ENCODE data around the gene DDX24.

Gene DDX24

DNA sequence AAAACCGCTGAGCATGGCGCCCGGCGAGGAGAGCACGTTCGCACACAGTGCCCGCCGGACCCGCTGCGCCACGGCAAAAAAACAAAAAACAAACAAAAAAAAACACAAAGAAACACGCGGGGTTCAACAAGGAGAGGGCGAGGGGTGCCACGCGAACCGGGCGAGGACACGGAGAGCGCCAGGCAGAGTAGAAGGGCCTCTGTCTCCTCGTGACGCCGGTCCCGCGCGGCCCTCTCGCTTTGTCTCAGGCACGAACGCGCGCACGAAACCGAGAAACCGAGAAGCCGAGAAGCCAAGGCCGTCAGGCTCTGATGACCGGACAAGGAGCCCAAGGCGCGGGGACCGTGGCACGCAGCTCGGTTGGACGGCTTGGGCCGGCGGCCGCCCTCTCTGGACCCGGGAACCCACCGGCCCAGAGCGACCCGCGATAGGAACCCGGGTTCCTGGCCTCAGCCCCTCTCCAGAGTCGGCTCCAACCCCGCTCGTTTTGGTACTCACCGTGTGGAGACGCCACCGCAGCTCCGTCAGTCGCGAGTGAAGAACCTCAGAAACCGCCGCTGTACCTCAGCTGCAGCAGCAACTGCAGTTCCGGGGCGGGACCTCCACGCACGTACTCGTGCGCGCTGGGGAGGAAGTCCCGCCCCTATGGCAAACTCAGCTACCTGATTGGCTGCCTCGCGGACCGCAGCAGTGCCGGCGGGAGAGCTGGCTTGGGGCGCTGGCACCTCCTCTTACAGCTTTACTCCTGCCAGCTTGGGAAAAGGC, at the start of gene DDX24, which contains the start of gene IFI27L1:
Gene DDX24 (minus strand): TSS at position 582 of the 765 bp plus-strand sequence. CDS start 1,460 bp downstream, outside the sequence.
Gene IFI27L1 (plus strand): TSS at position 690 of the 765 bp plus-strand sequence. CDS start 15,628 bp downstream, outside the sequence.
- peak; percentile 97 for DNase-seq

- DNase-seq: peak; percentile 58
Observed at GRCh38 chr14:94129758-94130414, 48.9 kb upstream of the DDX24 start.

DNA sequence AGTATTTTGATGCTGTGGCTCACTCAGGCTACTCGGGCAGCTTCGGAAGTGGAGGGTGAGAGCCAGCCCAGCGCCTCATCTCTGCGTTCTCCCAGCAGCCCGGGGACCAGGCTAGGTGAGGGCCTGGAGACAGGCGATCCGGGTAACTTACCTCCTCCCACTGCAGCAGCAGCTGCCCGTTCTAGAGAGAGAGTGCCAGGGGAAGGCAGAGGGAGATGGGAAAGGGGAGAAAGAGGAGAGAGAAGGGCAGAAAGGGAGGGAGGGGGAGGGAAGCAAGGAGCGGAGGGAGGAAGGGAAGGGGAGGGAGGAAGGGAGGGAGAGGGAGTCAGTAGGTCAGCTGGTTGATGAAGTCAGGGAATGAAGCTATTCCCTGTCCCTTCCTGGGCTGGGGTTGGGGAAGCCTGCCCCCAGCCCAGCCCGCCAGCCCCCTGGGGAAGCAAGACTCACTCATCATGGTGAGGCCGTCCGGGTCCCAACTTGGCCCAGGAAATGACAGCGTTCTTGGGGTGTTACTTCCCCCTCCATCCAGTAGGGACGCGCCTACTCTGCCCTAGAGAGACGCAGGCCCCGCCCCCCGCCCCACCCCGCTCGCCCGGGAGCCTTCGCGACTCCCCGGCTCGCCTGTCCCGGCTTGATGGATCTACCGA, 48.2 kb upstream of the DDX24 start, which contains the start of gene IFI27L2:
Gene IFI27L2 (minus strand): TSS at position 494 of the 647 bp plus-strand sequence. CDS start 40 bp downstream, at position 454.
- peak; percentile 88 for DNase-seq

DNA sequence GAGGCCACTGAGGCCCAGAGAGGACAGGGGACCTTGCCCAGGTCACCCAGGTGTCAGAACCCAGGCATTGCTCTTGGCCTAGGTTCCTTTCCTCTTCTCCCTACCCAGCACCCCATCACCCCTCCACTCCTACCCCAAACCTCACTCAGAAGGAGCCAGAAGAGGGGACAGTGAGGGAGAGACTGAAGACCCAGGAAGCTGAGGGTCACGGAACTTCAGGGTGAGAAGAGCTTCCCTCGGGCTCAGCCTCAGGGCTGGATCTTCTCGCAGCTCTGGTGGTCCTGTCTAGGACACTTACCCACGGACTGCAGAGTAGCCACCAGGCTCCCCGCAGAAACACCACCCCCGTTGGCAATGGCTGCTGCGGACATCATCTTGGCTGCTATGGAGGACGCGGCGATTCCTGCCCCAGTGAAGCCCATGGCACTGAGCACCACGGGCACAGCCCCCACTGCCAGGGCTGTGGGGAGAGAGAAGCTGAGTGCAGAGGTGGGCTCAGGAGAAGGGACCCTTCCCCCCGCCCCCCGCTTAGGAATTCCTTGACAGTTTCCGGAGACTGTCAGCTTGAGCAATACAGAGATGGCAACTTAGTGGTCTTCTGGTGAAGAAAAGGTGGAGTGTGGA, 47.3 kb upstream of the DDX24 start:
- DNase-seq: no peak

DNA sequence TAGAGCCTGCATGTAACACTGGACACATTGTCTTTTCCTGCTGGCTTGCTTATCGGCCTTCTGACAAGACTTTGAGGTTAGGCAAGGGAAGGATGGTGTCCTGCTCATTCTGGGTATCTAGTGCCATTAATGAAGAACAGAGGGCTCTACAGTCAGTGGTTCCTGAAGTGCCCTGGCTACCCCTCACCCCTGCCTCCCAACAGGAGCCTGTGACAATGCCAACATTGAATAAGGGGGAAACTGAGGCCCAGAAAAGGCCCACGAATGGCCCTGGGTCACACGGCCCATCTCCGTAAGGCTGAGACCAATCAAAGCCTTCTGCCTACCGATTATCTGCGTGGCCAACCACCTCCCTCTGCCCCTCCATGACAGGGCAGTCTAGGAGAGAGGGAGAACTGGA, 46.3 kb upstream of the DDX24 start:
- no peak for DNase-seq

GRCh38 chr14:94126800-94127199, 45.8 kb upstream of the DDX24 start:
- no peak for DNase-seq

GRCh38 chr14:94126419-94126677, 45.3 kb upstream of the DDX24 start:
- no peak for DNase-seq

GRCh38 chr14:94125659-94126418, 44.8 kb upstream of the DDX24 start:
- DNase-seq: no peak

GRCh38 chr14:94124582-94125377, 43.8 kb upstream of the DDX24 start:
- no peak for DNase-seq

DNA sequence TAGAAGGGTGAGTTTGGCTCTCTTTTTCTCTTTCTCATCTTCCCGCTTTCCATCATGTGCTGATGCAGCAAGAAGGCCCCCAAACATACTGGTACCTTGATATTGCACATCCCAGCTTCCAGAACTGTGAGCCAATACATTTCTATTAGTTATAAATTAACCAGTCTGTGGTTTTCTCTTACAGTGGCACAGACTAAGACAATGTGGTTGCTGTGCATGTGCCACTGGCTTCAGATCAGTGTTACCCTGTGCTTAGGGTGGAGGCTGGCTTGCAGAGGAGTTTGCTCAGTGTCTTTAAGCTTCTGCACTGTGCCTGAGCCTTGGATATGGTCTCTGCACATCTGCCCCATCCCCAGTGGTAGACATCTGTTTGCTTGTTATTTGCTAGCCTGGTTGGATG, 42.9 kb upstream of the DDX24 start:
- no peak for DNase-seq

DNA sequence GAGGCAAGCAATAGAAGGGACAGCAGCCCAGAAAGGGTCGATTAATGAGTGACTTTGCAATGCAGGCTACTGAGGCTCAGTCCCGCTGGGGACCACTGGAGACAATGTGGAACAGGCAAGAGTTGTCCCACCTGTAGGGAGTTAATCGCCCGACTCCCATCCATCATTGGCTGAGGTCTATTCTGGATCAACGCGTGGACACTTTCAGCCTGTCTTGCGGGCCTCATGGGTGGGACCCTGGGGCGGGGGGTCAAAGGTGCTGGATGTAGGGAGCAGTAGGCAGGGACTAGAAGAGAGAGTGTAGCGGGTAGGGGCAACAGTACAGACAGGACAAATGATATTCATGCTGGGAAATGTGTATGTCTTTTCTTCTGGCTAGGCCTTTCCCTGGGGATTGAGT, 42.3 kb upstream of the DDX24 start:
- no peak for DNase-seq

DNA sequence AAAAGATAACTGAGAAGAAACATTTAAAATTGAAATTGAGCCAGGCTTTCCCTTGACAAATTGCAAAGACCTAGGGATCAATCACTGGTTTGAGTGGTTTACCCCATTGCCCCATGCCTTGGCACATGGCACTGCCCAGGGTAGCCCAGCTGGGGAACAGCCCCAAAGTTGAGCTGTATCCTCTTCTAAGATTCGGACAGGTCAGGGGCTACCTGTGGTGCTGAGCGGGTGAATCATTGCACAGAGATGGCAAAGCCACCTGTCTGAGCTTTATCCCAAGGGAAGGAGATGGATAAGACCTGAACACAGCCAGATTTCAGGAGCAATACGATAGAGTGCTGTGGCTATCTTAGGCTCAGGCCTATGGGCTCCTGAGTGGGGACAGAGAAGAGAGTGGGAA, 41.4 kb upstream of the DDX24 start:
- DNase-seq: no peak

DNA sequence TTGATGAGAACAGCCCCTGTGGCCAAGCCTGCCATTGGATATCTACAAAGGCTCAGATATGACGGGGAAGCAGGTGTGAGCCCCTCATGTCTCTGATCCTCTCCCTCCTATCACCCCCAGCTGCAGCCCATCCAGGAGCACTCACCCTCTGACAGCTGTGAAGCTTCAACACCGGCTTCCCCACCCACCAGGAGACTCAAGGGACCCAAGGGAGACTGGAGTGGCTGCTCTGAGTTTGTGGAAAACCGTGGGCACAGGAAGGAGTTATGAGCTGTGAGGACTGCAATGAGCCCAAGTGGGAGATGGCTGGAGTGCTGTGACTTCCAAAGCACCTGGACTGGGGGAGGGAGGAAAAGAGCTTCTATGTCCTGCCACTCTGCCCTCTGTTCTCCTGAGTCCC, 40.5 kb upstream of the DDX24 start:
- no peak for DNase-seq

DNA sequence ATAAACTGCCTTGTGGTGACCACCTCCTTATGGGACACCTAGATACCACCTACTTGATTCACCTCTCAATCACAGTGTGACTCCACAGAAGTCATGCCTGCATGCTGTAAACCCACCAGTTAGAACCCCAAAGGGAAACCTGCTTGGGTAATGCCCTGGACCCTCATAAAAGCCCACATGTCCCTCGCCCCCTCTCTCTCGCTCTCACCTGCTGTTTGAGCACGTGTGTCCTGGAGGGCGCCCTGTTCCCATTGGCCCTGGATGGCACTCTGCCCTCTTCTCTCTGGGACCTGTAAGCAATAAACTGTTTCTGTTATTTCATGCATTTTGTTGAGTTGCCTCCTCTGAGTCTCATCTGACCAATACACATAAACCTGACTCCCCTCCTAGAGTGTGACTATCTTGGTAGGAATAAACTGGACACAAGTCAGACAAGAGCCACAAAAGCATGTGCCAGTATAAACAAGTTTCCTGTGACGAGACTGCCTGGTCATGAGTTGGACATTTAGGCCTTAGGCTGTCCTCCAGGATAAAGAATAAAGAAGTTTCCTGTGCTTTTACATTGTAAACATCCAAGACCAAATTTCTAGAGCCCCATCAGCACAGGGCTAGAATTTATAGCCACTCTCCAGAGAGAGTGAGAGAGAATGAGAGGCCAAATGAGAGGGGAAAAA, 39.8 kb upstream of the DDX24 start:
- DNase-seq: no peak

DNA sequence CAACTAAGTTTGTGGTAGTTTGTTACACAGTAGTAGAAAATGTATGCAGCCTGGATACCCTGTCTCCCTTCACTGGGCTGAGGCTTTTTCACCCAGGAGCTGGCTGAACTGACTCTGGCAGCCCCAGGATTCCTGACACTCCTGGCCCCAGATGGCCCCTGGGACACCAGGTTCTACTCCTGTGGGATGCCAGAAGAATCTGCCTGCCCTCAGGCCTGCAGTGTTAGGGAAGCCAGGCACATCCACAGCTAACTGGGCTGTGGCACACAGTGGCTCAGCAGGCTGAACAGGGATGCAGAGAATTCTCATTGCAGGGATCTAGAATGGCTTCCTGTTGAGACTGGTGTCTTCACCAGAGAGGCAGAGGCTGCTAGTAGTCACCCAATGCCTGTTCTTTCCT, 38.1 kb upstream of the DDX24 start:
- DNase-seq: no peak

GRCh38 chr14:94117856-94118255, 36.9 kb upstream of the DDX24 start:
- DNase-seq: no peak

DNA sequence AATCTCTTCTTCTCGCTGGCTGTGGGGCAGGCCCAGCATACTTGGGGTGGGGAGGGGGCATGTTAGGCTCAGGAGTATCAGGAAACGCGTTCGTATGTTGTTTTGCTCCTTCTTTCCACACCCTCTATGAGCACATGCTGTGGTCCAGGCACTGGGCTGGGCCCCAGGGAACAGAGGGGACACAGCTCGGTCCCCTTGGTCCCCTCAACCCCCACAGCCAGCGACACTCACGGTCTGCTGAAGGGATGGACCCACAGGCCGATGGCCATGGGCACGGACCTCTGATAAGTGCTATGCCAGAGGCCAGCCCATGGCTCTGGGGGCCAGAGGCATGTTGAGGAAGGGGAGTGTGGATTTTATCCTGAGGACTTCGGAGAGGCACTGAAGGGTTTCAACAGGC, 35.7 kb upstream of the DDX24 start:
- no peak for DNase-seq

DNA sequence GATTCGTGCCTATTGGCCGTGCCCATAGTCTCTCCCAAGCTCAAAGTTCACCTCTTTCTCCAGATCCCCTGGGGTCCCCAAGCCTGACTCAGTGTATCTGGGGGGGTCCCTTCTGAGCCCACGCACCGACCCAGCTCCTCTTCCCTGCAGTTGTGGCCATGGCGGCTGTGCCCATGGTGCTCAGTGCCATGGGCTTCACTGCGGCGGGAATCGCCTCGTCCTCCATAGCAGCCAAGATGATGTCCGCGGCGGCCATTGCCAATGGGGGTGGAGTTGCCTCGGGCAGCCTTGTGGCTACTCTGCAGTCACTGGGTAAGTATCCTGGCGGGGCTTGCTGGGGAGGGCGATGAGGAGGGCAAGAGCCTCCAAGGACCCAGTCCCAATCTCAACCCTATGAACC, 34.6 kb upstream of the DDX24 start:
- no peak for DNase-seq

GRCh38 chr14:94115058-94115591, 34.1 kb upstream of the DDX24 start:
- peak; percentile 31 for DNase-seq

DNA sequence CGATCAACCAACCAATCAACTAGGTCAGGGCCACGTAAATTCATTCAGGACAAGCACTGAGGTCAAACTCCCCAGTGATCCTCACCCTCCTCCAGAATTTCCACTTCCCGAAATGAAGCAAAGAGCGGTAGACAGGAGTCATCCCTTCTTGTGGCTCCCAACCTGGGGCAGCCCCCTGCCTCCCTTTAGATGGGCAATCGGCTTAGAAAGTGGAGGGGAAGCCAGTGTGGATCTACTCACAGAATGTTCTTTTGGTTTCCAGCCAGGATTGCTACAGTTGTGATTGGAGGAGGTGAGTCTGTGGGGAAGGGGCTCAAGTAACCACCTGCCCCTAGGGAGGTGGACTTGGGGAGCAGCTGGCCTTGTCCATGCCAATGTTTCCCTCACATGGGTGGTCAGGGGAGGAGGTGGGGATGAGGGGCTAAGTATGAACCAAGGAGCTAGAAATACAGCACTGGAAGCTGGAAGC, 33.6 kb upstream of the DDX24 start:
- DNase-seq: no peak
